SK-N-SH (cell line): ENCODE measurements around the gene CDH13.

Experiments
- CHD2 ChIP-seq: fragments of 150-350 bp; IDR thresholded peaks from 2 replicates; pipeline ENCODE4 v1.6.1; 2018; ENCODE audit warnings: low read length; ENCODE audit not compliant: partially characterized antibody
- CTCF ChIP-seq: fragments of 200-600 bp; sonication (generic); IDR thresholded peaks from 2 replicates; pipeline ENCODE4 v1.6.1; 2017; ENCODE audit warnings: antibody characterized with exemption, mild to moderate bottlenecking, moderate library complexity
- EP300 ChIP-seq, 2 experiments: IDR thresholded peaks; 2 replicates each; pipeline versions ENCODE4 v1.4.0 to v1.6.1; 2012; ENCODE audit warnings: borderline replicate concordance in 1 of 2, low read depth in 1 of 2, low read length in 1 of 2
- EZH2phosphoT487 ChIP-seq: fragments of 200-600 bp; sonication (generic); IDR thresholded peaks from 2 replicates; pipeline ENCODE4 v1.6.1; 2017; ENCODE audit warnings: low read depth, mixed run types, mild to moderate bottlenecking, antibody characterized with exemption, moderate library complexity, borderline replicate concordance
- GATA2 ChIP-seq: sonication (generic); formaldehyde crosslinking; IDR thresholded peaks from 2 replicates; pipeline ENCODE4 v1.5.0; 2020; ENCODE audit warnings: mild to moderate bottlenecking, missing genetic modification reagents
- JUND ChIP-seq: IDR thresholded peaks from 2 replicates; pipeline ENCODE4 v1.4.0; 2012
- MXI1 ChIP-seq: IDR thresholded peaks from 2 replicates; pipeline ENCODE4 v1.6.1; 2012; ENCODE audit warnings: mild to moderate bottlenecking, low read depth, low read length, improper control_type of control experiment
- REST ChIP-seq: IDR thresholded peaks from 2 replicates; pipeline ENCODE4 v1.6.1; 2012; ENCODE audit warnings: mild to moderate bottlenecking, low read depth, low read length, moderate library complexity
- SMC3 ChIP-seq: IDR thresholded peaks from 2 replicates; pipeline ENCODE4 v1.6.1; 2012; ENCODE audit warnings: low read depth, low read length, improper control_type of control experiment
- TAF1 ChIP-seq: IDR thresholded peaks from 2 replicates; pipeline ENCODE4 v1.6.1; 2012; ENCODE audit warnings: low read depth, mild to moderate bottlenecking, low read length, moderate library complexity, borderline replicate concordance
- TF ChIP-seq, protein P1 (sequence below): IDR thresholded peaks from 2 replicates; pipeline ENCODE4 v1.4.0; 2012; ENCODE audit warnings: low read depth

DNA sequence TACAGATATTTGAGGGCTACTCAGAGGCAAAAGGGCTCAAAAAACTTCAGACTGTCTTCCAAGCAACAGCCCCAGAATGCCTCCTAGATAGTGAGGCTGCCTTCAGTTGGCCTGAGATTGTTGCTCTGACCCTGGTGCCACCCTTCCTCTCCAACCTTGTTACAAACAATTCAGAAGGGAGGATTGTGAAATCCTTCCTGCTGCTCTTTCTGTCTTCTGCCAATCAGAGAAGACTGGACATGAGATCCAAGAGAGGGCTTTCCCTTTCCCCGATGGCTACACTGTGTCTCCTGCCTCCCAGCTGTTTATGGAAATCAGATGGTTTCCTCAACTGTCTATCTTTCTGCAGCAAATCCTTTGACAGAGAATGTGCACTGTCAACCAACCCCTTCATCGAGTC is 419.9 kb downstream of the CDH13 start:
- TF ChIP-seq TAF1 (no peak), CTCF (no peak), EP300 (IDR thresholded peaks at IDR 0.05; ENCODE audit: borderline replicate concordance in 1 of 2, low read depth in 1 of 2, low read length in 1 of 2) (no peak), MXI1 (no peak), SMC3 (no peak), GATA2 (CRISPR knock-in tag) (no peak), JUND (no peak), CHD2 (no peak), REST (no peak), EZH2phosphoT487 (no peak)
- TF ChIP-seq, protein P1, sequence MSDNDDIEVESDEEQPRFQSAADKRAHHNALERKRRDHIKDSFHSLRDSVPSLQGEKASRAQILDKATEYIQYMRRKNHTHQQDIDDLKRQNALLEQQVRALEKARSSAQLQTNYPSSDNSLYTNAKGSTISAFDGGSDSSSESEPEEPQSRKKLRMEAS = no peak
